HG03025 (cell line): ENCODE results near the gene PKN2.
"Not testable (repeated sequence)": the region's sequence is repeated elsewhere in the genome, so short reads cannot be mapped to it uniquely, and the experiment has no call there.

Experiments used
- ATAC-seq: cut with Tn5 transposase; IDR thresholded peaks from one replicate; pipeline ENCODE4 v1.9.1; 2021; ENCODE audit warnings: mild to moderate bottlenecking, moderate library complexity; ENCODE audit not compliant: unreplicated experiment, low FRiP score

Gene PKN2

GRCh38 chr1:88673446-88673845 is 10.6 kb upstream of the PKN2 start:
- ATAC-seq = no peak

DNA sequence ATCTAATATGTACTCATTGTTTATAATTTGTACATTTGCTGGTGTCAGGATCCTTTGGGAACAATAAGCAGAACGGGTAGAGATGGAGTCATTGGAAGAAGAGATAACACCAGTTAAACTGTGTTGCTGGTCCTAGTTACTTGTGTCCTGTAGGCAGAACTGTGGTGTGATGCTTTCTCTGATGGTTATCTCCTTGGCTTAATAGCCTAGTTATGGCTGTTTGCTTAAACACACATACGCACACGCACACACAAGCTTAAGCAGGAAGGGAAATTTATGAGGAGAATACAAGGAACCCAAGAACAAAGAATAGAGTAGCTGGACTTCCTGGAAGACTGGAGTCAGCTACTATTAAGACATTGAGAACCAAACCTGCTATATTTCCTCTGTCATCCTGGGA is 5.7 kb upstream of the PKN2 start:
- no peak for ATAC-seq

DNA sequence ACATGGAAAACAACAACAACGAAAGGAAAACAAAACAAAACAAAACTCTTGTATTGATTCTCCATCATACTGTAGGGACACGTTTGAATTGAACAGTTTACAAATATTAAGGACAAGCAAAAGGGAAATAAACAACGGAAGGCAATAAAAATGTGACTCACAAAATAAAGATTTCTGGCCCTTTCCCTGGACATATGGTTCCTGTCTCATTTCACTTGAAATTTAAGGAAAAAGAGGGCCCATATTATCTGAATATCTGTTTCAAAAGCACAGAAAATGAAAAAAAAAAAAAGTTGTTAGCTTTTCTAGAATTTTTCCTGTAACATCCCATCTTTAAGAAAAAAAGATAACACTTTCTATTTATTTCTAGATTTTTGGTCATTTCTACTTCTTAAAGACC is 3.6 kb upstream of the PKN2 start:
- ATAC-seq = no peak

GRCh38 chr1:88680911-88681622 is 3.0 kb upstream of the PKN2 start:
- ATAC-seq = no peak

DNA sequence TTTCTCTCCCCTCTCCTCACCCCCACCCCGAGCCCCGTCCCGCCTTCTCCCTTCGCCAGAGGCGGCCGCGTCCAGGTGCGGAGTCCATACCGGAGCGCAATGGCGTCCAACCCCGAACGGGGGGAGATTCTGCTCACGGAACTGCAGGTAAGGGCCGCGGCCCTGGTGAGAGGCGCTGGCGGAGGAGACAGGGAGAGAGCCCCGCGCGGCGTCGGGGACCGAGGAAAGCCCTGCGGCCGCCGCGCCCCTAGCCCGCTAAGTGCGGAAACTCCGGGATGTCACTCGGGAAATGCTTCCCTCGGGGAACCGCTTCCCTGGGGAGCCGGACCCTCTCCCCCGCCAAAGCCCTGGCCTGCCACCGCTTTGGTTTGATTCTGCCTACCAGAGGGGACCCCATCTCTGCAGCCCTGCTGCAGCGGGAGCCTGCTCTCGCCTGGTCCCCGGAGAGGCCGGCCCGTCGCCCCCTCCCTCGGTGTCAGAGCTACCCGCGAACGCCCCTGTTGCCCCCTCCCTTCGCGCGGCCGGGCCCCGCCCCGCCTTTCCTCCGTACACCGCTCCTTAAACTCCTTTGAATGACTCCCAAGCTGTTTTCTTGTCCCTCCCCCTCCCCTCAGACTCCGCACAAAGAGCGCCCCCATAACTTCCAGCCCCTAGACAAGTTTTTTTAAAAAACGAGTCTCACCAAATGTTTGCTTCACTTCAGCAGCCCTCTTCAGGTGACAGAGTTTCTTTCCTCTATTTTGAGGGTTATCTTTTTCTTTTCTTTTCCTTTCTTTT is 597 bp downstream of the PKN2 start:
- ATAC-seq = peak; percentile 35

GRCh38 chr1:88685259-88685620 is 1.2 kb downstream of the PKN2 start:
- no peak for ATAC-seq

GRCh38 chr1:88691540-88691939 is 7.5 kb downstream of the PKN2 start:
- ATAC-seq = no peak

DNA sequence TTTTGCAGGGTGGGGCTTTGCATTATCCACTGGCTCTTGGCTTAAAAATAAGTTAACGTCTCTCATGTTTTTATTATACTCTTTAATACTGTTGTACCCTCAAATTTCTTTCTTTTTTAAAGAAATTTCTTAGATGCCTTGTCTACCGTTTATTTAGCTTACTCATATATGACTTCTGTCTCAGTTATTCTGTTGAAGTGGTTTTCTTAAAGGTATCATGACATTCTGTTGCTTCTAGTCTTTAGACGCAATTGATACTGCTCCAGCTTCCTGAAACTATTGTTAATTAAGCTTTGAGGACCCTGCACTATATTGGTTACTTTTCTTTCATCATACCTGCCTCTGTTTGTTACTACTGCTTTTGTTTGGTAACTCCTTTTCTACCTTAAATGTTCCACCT is 11.7 kb downstream of the PKN2 start:
- ATAC-seq = no peak

- no peak for ATAC-seq
Observed at GRCh38 chr1:88697503-88697902, 13.4 kb downstream of the PKN2 start.

GRCh38 chr1:88698140-88698539 is 14.1 kb downstream of the PKN2 start:
- ATAC-seq = no peak

DNA sequence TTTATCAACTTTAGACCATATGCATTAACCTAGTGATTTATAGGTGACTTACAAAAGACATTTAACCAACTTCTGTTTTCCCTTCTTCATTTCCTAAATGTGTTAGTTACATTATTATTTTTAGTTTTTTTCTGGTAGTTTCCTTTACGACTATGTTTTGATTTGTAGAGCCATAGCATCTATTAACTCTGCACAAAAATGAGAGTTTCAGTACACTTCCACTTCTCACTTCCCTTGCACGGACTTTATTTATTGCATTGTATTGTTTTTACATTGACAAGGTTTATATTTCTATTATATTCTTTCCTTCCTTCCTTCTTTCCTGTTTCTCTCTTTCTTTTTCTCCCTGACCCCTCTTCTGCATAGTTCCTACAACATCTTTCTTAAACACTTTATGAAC is 14.7 kb downstream of the PKN2 start:
- ATAC-seq = no peak

GRCh38 chr1:88700425-88701013 is 16.4 kb downstream of the PKN2 start:
- ATAC-seq = no peak

GRCh38 chr1:88701275-88701674 is 17.2 kb downstream of the PKN2 start:
- peak; percentile 90 for ATAC-seq

- ATAC-seq = not testable (repeated sequence)
Observed at GRCh38 chr1:88701793-88702192, 17.7 kb downstream of the PKN2 start.

DNA sequence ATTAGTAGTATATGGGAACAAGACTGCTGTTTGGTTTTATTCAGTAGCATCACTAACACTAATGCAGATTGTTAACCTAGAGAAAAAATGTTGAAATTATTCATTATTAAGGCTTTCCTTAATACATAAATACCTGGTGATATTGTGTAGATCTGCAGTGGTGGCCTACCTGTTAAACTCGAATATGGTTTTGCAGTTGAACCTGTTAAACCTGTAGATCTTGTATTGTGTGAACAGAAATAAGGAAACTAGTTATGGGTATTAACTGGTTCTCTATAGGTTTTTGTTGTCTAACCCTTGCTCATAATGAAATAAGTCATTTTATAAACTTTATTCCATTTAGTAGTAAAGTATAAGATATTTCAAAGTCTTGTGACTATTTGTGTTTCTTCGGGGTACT is 23.9 kb downstream of the PKN2 start:
- ATAC-seq = no peak

- ATAC-seq = not testable (repeated sequence)
Observed at GRCh38 chr1:88712907-88713306, 28.8 kb downstream of the PKN2 start.

GRCh38 chr1:88716571-88716970 is 32.5 kb downstream of the PKN2 start:
- not testable (repeated sequence) for ATAC-seq

GRCh38 chr1:88722492-88722891 is 38.4 kb downstream of the PKN2 start:
- no peak for ATAC-seq

- ATAC-seq = no peak
Observed at GRCh38 chr1:88726697-88727096, 42.6 kb downstream of the PKN2 start.

DNA sequence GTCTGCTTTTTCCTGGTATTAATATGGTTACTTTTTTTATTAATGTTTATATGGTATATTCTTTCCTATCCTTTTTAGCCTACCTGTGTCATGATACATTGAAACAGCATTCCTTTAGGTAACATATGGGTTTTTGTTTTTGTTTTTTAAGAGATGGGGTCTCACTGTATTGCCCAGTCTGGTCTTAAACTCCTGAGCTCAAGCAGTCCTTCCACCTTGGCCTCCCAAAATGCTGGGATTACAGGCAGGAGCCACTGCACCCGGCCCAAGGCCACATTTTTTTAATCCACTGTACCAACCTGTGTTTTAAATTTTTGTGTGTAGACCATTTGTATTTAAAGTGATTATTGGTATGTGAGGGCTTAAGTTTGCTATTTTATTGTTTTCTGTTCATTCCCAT is 43.1 kb downstream of the PKN2 start:
- ATAC-seq = no peak

DNA sequence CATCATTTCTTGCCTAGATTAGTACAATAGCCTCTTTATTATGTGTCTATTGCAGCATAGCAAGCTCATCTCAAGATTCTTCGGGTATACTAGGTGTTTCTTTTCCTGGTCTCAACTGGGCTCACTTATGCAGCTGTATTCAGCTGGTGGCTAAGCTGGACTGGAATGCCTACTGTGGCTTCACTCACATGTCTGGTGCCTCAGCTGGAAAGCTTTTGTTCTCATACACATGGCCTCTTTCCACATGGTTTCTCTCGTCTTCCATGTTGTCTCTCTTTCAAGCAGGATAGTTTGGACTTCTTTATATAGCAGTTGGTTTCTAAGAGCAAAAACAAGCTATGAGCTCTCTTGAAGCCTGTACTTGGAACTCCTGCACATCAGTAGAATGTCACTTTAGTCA is 45.2 kb downstream of the PKN2 start:
- ATAC-seq = no peak
